ENCODE measurements around the gene SERGEF.

DNA sequence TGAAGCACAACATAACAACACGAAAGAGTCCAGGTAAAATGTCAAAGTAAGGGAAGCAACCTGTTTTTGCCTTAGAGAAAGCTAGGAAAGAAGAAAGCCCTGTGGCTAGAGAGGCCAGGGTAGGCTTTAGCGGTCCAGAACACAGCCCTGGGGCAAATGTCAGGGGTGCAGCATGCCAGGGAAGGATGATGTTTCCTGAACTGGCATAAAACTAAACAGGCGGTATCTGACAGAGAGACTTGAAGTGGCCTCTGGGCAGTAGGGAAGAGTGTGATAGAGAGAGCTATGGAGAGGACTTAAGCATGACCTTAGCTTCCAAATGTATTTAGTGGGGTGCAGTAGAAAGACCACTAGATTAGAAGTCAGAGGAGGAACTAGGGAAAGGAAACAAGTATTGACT lies 174.7 kb downstream of the SERGEF start:
- TF ChIP-seq GATA3 (IDR thresholded peaks at IDR 0.05; ENCODE audit: low read depth, low read length) (no peak), GATA2 (IDR thresholded peaks at IDR 0.05; ENCODE audit: low read depth, low read length) (no peak)

Data from SH-SY5Y (cell line).